Activated CD4-positive, alpha-beta T cell treated with anti-CD3 and anti-CD28 coated beads for 36 hours (primary cell): ENCODE measurements around the gene C3orf20. TPM values are rescaled to one million over a fixed set of nuclear protein-coding genes. Genes with fewer than 3 reads are reported as not detected.

Experiments
- ATAC-seq: fragments of 200-7000 bp; cut with Tn5 transposase; one replicate; pipeline ENCODE4 v1.10.0; 2021; ENCODE audit warnings: mild to moderate bottlenecking, moderate library complexity
- CTCF ChIA-PET: fragments of 350-600 bp; sonication (Branson Sonifier 250); formaldehyde crosslinking; loops from one replicate; lab custom pipeline; 2021; ENCODE audit warnings: antibody characterized with exemption; lab: Charles Lee
- POLR2A ChIA-PET: fragments of 350-600 bp; sonication (Branson Sonifier 250); formaldehyde crosslinking; loops from one replicate; lab custom pipeline; 2021; ENCODE audit warnings: antibody characterized with exemption, inconsistent platforms; lab: Charles Lee
- DNase-seq: peaks from one replicate; pipeline ENCODE4 v3.0.0-alpha.2; 2020
- H3K27ac Mint-ChIP-seq: one replicate; pipeline ENCODE4 v1.8.0; 2021; ENCODE audit warnings: mixed read lengths
- H3K27me3 Mint-ChIP-seq: one replicate; pipeline ENCODE4 v1.8.0; 2021; ENCODE audit warnings: mixed read lengths
- H3K36me3 Mint-ChIP-seq: one replicate; pipeline ENCODE4 v1.8.0; 2021; ENCODE audit warnings: low read depth, mixed read lengths
- H3K4me1 Mint-ChIP-seq: one replicate; pipeline ENCODE4 v1.8.0; 2021; ENCODE audit warnings: mixed read lengths
- H3K4me3 Mint-ChIP-seq: one replicate; pipeline ENCODE4 v1.8.0; 2021; ENCODE audit warnings: mild to moderate bottlenecking, moderate library complexity, mixed read lengths
- H3K9me3 Mint-ChIP-seq: one replicate; pipeline ENCODE4 v1.8.0; 2021; ENCODE audit warnings: low read depth, mixed read lengths
- intact Hi-C, 2 experiments: fragments of 100-400 bp; cut with DNase I in 1 of 2; cut with micrococcal nuclease in 1 of 2; formaldehyde crosslinking; loops; one replicate each; pipeline versions ENCODE4 v1.14.2 to v1.15.1; 2022 to 2024; cut with DNase I, micrococcal nuclease
- total RNA-seq, 2 experiments: library from RNA; stranded (reverse); gene quantifications; one replicate each; pipeline ENCODE4 v1.2.3, GENCODE V29; 2021

Gene C3orf20
- total RNA-seq, 2 experiments from 2014 or later = not detected

- CTCF ChIA-PET = interaction anchor here (0.6 kb wide), 1 partner anchor 72 kb away, joined by 3 read pairs; no protein-coding TSS in a partner anchor
- H3K4me3 Mint-ChIP-seq = no peak overlapping the region
- H3K4me1 Mint-ChIP-seq = no peaks in the 10 kb centered on the region
- POLR2A ChIA-PET = no interaction called here
- intact Hi-C loops = no loop called here
- no peaks in the 10 kb centered on the region for H3K36me3 Mint-ChIP-seq
- H3K9me3 Mint-ChIP-seq = no peaks in the 10 kb centered on the region
- no peak overlapping the region for H3K27ac Mint-ChIP-seq
- peaks cover 2% of the 10 kb centered on the region for H3K27me3 Mint-ChIP-seq
- ATAC-seq (no peak), DNase-seq (no peak)
These were observed 147.2 kb downstream of the C3orf20 start for GRCh38 chr3:14822134-14822533.

Other genes starting within 250 kb of the C3orf20 start
- gene GRIP2, start 134.8 kb upstream of the C3orf20 start, total RNA-seq = not detected
- 10 to 100 TPM; 16.2 to 18.2 TPM for gene CCDC174, start 23.4 kb upstream of the C3orf20 start, total RNA-seq
- gene FGD5, start 143.8 kb downstream of the C3orf20 start, total RNA-seq = under 1 TPM in 1 of 2 experiments, not detected in 1; 0.09 TPM